AG10803 (cell line): ENCODE data around the gene GRID1.

Source experiments
- DNase-seq: peaks from one replicate; pipeline ENCODE4 v3.0.0; 2010; ENCODE audit warnings: low read depth
- H3K4me3 ChIP-seq: 2 replicates; pipeline ENCODE4 v1.5.1; 2011; ENCODE audit warnings: mild to moderate bottlenecking, low read length, control low read depth
- TF ChIP-seq, protein P1 (sequence below): conservative IDR thresholded peaks from 2 replicates; pipeline ENCODE4 v1.5.1; 2011; ENCODE audit warnings: mild to moderate bottlenecking, low read length, control low read depth, inconsistent platforms

The GRID1 gene

DNA sequence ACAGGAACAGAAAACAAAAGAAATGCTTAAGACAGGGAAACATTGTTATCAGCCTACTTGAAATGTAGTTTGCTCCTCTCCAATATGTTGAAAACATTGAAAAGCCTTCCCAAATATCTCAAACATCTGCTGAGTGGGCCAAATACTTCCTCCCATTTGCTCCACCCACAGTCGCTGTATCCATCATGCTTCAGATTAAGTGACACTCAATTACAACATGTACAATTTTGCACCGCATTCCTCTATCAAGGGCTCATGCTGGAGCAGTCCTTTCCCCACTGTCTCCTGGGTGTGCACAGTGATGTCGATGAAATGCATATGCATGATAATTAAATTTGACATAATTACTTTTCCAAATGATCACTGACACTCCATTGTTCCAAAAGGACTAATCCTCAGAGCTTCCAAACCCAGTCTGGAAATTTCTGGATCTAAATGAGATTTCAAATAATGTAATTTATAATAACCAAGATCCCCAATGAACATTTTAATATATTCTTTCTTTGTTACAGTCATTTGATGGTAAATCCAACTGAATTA, 604.6 kb downstream of the GRID1 start:
- TF ChIP-seq, protein P1, sequence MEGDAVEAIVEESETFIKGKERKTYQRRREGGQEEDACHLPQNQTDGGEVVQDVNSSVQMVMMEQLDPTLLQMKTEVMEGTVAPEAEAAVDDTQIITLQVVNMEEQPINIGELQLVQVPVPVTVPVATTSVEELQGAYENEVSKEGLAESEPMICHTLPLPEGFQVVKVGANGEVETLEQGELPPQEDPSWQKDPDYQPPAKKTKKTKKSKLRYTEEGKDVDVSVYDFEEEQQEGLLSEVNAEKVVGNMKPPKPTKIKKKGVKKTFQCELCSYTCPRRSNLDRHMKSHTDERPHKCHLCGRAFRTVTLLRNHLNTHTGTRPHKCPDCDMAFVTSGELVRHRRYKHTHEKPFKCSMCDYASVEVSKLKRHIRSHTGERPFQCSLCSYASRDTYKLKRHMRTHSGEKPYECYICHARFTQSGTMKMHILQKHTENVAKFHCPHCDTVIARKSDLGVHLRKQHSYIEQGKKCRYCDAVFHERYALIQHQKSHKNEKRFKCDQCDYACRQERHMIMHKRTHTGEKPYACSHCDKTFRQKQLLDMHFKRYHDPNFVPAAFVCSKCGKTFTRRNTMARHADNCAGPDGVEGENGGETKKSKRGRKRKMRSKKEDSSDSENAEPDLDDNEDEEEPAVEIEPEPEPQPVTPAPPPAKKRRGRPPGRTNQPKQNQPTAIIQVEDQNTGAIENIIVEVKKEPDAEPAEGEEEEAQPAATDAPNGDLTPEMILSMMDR: no peak
- H3K4me3 ChIP-seq: no peak overlapping the region
- DNase-seq: no peak

DNA sequence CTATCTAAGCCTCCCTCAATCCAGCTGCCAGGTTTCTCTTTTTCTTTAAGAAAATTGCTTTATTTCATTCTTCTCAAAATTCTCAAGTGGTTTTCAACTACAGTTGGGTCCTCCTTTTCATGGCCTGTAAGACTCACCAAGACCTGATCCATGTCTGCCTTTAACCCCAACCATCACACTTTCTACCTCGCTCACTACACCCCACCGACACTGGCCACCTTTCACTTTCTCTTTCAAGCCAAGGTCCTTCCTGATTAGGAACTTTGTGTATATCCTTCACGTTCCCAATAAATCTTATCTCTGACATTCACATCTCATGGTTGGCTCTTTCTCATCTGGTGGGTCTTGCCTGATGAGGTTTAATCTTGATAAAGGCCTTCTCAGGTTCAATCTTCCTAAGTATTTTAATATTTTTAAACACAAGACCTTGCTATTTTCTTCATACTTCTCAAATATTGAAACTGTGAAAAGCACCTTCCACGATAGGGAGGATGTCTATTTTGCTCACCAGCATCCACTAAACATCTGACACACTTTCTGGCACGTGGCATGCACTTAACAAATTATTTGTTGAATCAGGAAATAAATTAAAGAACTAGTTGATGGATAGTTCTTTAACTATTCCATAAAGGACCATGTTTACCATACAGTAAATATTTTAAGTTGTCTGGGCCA, 624.8 kb downstream of the GRID1 start:
- TF ChIP-seq, protein P1: no peak
- H3K4me3 ChIP-seq: no peak overlapping the region
- no peak for DNase-seq

DNA sequence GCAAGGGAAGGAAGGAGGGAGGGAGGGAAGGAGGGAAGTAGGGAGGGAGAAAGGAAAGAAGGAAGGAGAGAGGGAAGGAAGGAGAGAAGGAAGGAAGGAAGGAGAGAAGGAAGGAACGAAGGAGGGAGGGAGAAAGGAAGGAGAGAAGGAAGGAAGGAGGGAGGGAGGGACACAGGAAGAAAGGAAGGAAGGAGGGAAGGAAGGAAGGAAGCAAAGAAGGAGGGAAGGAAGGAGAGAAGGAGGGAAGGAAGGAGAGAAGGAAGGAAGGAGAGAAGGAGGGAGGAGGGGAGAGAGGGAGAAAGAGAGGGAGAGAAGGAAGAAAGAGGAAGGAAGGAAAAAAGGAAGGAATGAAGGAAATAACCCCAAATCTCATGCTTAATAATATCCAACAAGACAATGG, 630.6 kb downstream of the GRID1 start:
- DNase-seq: no peak
- TF ChIP-seq, protein P1: no peak

DNA sequence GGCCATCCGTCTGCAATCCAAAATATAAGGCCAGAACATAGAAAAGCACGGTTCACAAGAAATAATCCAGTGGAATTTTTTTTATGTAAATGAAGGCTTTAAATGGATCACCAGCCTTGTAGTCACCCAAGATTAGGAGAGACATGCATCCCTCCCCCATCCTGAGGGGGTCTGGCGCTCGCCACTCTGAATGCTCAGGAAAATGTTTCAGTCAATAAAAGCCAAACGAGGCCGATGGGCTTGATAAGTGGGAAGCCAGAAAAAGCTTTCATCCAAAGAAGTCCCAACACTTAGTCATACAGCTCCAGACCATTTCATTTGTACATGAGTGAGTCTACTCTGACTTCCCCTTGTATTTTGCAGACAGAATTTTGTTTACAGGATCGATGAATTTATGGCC, 631.8 kb downstream of the GRID1 start:
- no peak for DNase-seq
- TF ChIP-seq, protein P1: no peak
- H3K4me3 ChIP-seq: no peak overlapping the region

More for the DNA sequence above, 630.6 kb downstream of the GRID1 start:
- H3K4me3 ChIP-seq: no peak overlapping the region

DNA sequence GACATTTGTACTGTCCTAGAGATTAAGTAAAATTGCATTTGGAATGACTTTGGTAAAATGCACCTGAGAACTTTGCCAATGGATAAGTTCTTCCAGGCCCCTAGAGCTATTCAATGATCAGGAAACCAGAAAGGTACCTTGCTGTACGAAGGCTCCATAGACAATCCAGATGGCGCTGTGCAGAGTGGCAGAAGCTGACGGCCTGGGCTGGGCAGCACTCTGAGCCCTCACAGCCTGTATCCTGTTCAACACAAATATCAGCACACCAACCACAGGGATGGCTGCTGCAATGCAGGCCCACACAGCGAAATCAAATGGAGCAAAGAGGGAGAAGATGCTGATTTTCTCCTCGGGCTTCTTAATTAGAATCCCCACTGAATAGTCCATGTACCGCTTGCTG, 642.4 kb downstream of the GRID1 start:
- DNase-seq: no peak
- TF ChIP-seq, protein P1: no peak
- no peak overlapping the region for H3K4me3 ChIP-seq

DNA sequence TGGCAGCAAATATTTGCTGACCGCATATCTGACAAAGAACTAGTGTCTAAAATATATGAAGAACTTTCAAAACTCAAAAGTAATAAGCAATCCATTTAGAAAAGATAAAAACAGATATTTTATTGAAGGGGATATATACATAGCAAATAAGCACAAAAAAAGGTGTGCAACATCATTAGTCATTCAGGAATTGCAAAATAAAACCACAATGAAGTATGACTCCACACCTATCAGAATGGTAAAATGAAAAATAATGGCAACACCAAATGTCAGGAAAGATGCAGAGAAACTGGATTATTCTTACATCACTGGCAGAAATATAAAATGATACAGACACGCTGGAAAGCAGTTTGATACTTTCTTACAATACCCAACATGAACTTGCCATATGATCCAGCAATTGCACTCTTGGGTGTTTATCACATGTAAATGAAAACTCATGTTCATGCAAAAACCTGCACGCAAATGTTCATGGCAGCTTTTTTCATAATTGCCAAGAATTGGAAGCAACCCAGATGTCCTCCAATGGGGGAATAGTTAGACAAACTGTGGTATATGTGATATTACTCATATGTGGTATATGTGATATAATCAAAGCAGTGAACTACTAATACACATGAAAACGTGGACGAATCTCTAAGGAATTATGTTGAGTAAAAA, 645.5 kb downstream of the GRID1 start:
- no peak for DNase-seq
- no peak overlapping the region for H3K4me3 ChIP-seq
- TF ChIP-seq, protein P1: no peak

DNA sequence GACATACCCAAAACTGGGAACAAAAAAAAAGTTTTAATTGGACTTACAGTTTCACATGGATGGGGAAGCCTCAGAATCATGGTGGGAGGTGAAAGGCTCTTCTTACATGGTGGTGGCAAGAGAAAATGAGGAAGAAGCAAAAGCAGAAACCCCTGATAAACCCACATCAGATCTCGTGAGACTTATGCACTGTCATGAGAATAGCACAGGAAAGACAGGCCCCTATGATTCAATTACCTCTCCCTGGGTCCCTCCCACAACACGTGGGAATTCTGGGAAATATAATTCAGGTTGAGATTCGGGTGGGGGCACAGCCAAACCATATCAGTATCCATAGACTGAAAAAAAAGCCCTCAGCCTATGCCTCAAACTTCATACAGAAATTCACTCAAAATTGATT, 647.2 kb downstream of the GRID1 start:
- H3K4me3 ChIP-seq: no peak overlapping the region
- DNase-seq: no peak
- TF ChIP-seq, protein P1: no peak
